NCI-H524 (cell line): Measurements from ENCODE around the gene ZNF19.
A peak's percentile ranks its signal among the peaks of the same experiment; 100 is the strongest.
"Not testable (repeated sequence)": the region's sequence is repeated elsewhere in the genome, so short reads cannot be mapped to it uniquely, and the experiment has no call there.

Experiments used
- DNase-seq, 2 experiments: peaks; one replicate each; lab custom pipeline; 2025; lab: John Stamatoyannopoulos, UW

ZNF19 gene

GRCh38 chr16:71489122-71489521 lies at the start of gene ZNF19:
Gene ZNF19 (minus strand): TSS chr16:71489324. CDS start chr16:71482114, 7,210 bp downstream.
- DNase-seq: no peak

- DNase-seq: peak; percentile 23 to 71
These were observed 48.5 kb upstream of the ZNF19 start for GRCh38 chr16:71537643-71538042.

GRCh38 chr16:71536752-71537499 lies 47.8 kb upstream of the ZNF19 start:
- no peak for DNase-seq

- DNase-seq: no peak
These were observed 43.2 kb upstream of the ZNF19 start for GRCh38 chr16:71532366-71532765.

- DNase-seq: no peak
These were observed 39.7 kb upstream of the ZNF19 start for GRCh38 chr16:71528863-71529262.

GRCh38 chr16:71528257-71528656 lies 39.1 kb upstream of the ZNF19 start:
- DNase-seq: no peak

GRCh38 chr16:71526111-71526631 lies 37.0 kb upstream of the ZNF19 start, which contains the start of gene CHST4:
Gene CHST4 (plus strand): TSS chr16:71526426. CDS start chr16:71536678, 10,252 bp downstream.
- peak; percentile 35 to 81 for DNase-seq

- no peak for DNase-seq
These were observed 35.7 kb upstream of the ZNF19 start for GRCh38 chr16:71524566-71525553.

- no peak for DNase-seq
These were observed 31.4 kb upstream of the ZNF19 start for GRCh38 chr16:71520550-71520949.

- no peak for DNase-seq
These were observed 25.9 kb upstream of the ZNF19 start for GRCh38 chr16:71515026-71515425.

- DNase-seq: no peak
These were observed 25.4 kb upstream of the ZNF19 start for GRCh38 chr16:71514476-71514875.

- no peak for DNase-seq
These were observed 24.2 kb upstream of the ZNF19 start for GRCh38 chr16:71513302-71513701.

GRCh38 chr16:71507061-71507460 lies 17.9 kb upstream of the ZNF19 start:
- no peak for DNase-seq

- DNase-seq: no peak
These were observed 15.8 kb upstream of the ZNF19 start for GRCh38 chr16:71504901-71505300.

GRCh38 chr16:71504051-71504450 lies 14.9 kb upstream of the ZNF19 start:
- DNase-seq: not testable (repeated sequence)

- peak in 1 of 2 experiments; percentile 19 for DNase-seq
These were observed 12.4 kb upstream of the ZNF19 start for GRCh38 chr16:71501547-71501946.

GRCh38 chr16:71500964-71501363 lies 11.8 kb upstream of the ZNF19 start:
- peak in 1 of 2 experiments; percentile 59 for DNase-seq

GRCh38 chr16:71499775-71500364 lies 10.7 kb upstream of the ZNF19 start:
- peak; percentile 87 to 95 for DNase-seq

GRCh38 chr16:71498031-71498430 lies 8.9 kb upstream of the ZNF19 start:
- no peak for DNase-seq

- no peak for DNase-seq
These were observed 4.1 kb upstream of the ZNF19 start for GRCh38 chr16:71493213-71493612.

GRCh38 chr16:71492786-71493185 lies 3.7 kb upstream of the ZNF19 start:
- DNase-seq: no peak

- no peak for DNase-seq
These were observed 1.9 kb upstream of the ZNF19 start for GRCh38 chr16:71491054-71491453.
